ENCODE data around the gene TMED10.
A peak's percentile ranks its signal among the peaks of the same experiment; 100 is the strongest.

Gene TMED10

GRCh38 chr14:75176142-75176820 is at the start of gene TMED10:
Gene TMED10, minus strand, starts transcription at chr14:75176612. Its CDS starts 33 bp downstream, at chr14:75176579.
- peak; percentile 80 to 85 for DNase-seq (ENCODE audit: low read depth in 1 of 2, low spot score in 1 of 2)

DNA sequence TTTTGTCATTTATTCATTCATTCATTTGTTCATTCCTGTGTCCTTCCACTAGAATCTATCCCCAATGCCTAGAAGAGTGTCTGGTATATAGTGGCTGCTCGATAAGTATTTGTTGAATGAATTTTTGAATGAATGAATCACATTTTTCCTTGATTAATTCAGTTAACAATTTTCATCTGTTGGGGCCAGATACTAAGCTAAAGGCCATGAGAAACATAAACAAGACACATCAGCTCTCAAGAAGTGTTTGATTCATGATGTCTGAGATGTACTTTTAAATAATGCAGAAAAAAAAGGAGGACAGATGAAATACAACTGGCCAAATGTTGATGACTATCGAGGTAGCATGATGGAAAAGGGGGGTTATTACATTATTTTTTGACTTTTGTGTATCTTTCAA is 48.1 kb upstream of the TMED10 start:
- no peak for DNase-seq (ENCODE audit: low read depth in 1 of 2, low spot score in 1 of 2)

DNA sequence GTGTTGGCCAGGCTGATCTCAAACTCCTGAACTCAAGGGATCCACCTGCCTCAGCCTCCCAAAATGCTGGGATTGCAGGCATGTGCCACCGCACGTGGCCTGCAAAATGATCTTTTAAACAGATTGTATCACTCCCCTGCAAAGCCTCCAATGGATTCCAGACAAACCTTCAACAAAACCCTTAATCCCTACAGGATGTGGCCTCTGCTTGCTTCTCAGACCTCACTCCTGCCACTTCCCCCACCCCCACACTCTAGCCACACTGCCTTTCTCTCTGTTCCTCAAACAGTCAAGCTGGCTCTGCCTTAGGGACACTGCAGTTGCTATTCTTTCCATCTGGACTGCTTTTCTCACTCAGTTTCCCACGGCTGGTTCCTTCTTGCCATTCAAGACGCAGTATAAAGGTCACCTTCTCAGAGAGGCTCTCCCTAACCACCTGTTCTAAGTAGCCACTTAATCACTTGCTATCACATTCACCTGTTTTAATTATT is 47.3 kb upstream of the TMED10 start:
- DNase-seq (ENCODE audit: low read depth in 1 of 2, low spot score in 1 of 2) = no peak

GRCh38 chr14:75222208-75222701 is 45.8 kb upstream of the TMED10 start:
- no peak for DNase-seq (ENCODE audit: low read depth in 1 of 2, low spot score in 1 of 2)

- DNase-seq (ENCODE audit: low read depth in 1 of 2, low spot score in 1 of 2) = no peak
Observed at GRCh38 chr14:75221797-75222196, 45.4 kb upstream of the TMED10 start.

DNA sequence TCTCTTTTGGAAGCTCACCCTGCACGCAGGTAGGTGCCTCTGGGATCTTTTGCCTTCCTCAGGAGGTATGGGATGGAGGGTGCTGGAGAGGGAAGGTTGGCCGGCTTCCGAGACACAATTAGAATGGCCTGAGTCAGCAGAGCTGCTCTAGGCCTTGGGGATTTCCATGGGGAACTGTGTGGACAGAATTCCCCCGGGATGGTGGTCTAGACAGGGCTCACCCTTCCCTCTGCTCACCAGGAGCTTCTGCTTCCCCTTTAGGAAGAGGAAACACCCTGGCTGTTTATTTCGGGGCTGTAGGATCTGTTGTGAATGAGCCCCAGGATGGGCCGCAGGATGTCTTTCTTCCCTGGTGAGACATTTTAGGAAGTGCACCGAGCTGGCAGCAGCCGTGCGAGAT is 43.7 kb upstream of the TMED10 start:
- no peak for DNase-seq (ENCODE audit: low read depth in 1 of 2, low spot score in 1 of 2)

DNA sequence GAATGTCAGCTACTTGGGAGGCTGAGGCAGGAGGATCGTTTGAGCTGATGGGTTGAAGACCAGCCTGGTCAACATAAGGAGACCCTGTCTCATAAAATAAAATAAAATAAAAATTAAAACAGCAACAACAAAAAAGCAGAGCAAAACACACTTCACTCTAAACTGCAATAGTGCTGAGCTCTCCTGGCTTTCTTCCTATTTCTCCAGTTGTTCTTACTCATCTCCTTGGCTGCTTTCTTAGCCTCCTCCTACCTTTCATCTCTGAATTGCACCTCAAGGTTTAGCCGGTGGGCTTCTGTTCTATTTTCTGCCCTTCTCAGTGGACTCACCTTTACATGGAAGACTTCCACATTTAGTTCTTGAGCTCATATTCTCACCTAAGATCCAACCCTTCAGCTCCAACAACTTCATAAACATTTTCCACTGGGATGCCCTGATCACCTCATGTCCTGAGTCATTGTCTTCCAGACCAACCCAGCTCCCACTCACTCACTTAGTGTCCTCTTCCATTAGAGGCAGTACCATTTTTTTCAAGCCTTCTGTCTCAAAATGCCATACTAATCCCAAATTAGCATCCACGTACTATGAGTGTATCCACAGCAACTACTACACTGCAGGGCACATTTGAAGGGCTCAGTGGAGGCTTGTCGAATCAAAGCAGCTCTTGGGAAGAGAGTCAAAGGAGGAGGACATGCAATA is 41.2 kb upstream of the TMED10 start:
- no peak for DNase-seq (ENCODE audit: low read depth in 1 of 2, low spot score in 1 of 2)

DNA sequence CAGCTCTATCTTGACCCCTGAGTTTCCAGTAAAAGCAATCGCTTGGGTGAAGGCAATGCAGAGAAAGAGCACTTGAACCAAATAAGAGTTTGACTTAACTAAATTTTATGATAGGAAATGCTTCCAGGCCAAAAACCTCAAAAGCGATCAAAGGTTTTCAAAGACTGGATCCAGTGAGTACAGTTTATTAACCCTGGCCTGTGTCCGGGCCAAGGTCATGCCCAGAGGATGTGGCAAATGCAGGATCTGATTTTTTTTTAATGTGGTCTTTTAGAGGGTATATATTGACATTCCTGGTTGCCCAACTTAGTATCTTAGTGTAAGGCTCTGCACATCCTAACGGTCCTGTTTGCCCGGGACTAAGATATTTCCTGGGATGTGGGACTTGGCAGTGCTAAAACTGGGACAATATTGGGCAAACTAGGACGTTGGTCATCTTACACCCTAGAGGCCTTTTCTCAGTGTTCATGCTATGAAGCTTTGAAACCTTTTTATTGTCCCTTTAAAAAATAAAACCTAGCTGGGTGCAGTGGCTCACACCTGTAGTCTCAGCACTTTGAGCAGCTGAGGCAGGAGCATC is 40.1 kb upstream of the TMED10 start:
- no peak for DNase-seq (ENCODE audit: low read depth in 1 of 2, low spot score in 1 of 2)

DNA sequence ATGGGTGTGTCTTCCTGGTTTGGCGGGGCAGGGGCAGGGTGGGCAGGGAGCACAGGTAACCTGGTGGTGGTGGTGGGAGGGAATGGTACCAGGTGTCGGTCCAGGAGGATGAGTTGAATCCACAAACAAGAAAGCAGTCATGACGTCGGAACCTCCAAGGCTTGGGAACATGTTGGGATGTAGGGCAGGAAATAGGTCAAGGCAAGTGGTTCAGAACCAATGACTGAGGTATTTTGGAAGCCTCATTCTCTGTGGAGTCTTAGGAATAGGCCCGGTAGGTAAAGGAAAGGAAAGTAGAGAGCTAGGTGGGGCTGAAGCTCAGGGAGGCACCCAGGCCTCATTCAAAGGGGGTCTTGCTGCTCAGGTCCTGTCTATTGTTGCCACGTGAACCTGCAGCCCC is 39.1 kb upstream of the TMED10 start:
- no peak for DNase-seq (ENCODE audit: low read depth in 1 of 2, low spot score in 1 of 2)

GRCh38 chr14:75214558-75214957 is 38.1 kb upstream of the TMED10 start:
- DNase-seq (ENCODE audit: low read depth in 1 of 2, low spot score in 1 of 2) = no peak

DNA sequence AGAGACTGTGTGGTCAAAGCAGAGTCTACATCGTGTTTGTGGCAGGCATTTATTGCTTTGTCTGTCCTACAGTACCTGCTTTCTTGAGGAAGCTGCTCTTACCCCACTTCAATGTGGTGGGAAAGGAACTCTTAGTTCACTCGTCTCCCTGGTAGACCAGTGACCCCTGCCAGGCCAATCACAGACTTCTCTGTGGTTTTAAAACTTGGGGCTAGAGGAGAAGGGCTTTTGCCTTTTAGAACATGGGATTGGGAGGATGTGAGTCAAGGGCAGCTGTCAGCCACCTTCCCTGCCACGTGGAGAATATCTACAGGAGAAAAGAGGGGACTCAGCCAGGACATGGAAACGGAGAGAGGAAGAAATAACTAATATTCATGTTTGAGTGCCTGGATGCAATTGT is 36.8 kb upstream of the TMED10 start:
- no peak for DNase-seq (ENCODE audit: low read depth in 1 of 2, low spot score in 1 of 2)

DNA sequence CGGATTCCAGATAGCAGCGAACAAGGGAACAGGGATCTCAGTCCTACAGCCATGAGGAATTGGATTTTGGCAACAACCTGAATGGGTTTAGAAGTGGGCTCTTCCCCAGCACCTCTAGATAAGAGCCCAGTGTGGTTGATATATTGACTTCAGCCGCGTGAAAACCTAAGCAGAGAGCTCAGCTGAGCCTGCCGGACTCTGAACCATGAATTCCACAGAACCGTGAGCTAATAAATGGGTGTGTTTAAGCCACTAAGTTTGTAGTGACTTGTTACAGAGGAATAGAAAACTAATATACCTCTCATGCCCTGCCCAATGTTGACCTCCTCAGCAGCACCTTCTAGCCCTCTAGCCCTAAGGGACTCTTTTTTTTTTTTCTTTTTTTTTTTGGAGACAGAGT is 32.4 kb upstream of the TMED10 start:
- DNase-seq (ENCODE audit: low read depth in 1 of 2, low spot score in 1 of 2) = no peak

DNA sequence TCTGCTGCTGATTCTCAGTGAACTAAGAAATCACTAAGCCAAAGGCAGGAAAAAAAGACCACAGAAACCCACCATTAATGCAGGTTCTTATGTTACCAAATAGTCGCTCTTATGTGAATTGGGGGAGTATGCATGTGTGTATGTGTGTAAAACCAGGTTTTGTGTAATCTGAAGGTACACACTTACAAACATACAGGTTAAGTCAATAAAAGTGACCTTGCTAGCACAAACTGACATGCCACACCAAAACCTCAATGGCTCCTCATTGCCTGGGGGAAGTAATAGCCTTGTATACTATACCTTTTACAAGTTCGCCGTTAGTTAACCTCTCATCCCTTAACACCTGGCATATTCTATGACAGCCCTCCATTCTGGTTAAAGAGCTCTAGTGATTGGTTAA is 29.8 kb upstream of the TMED10 start:
- no peak for DNase-seq (ENCODE audit: low read depth in 1 of 2, low spot score in 1 of 2)

DNA sequence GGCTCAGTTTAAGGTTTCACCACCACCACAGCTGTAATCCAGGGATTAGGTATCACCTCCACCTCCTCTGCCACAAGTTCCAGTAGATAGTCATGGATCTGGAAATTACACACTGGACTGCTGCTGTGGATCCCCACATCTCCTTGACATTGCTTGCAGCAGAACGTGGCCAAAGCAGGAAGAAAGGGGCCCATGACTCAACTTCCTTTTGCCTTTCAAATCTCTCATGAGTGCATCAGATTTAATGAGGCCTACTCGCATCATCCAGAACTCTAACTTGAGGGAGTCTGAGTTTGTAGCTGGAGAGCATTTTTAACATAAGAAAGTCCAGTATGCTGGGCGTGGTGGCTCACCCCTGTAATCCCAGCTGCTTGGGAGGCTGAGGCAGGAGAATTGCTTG is 29.2 kb upstream of the TMED10 start:
- no peak for DNase-seq (ENCODE audit: low read depth in 1 of 2, low spot score in 1 of 2)

- DNase-seq (ENCODE audit: low read depth in 1 of 2, low spot score in 1 of 2) = no peak
Observed at GRCh38 chr14:75204116-75204515, 27.7 kb upstream of the TMED10 start.

DNA sequence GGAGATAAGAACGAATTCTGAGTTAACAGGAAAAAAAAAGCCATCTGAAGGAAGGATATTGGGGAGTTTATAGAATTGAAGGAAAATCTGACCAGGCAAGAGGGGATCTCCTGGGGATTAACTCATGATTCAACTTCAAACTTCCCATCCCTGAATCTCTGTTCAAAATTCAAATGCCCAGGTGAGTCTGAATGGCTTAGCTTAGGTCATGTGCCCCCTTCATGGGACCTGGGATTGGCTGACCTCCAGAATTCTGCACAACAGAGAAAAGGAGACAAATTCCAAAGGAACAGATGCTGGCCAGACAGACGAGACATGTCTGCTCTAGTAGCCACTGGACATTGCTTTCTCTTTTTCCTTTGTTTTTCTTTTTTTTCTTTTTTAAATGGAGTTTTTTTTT is 26.2 kb upstream of the TMED10 start:
- no peak for DNase-seq (ENCODE audit: low read depth in 1 of 2, low spot score in 1 of 2)

- no peak for DNase-seq (ENCODE audit: low read depth in 1 of 2, low spot score in 1 of 2)
Observed at GRCh38 chr14:75201087-75201486, 24.7 kb upstream of the TMED10 start.

GRCh38 chr14:75200451-75200850 is 24.0 kb upstream of the TMED10 start:
- no peak for DNase-seq (ENCODE audit: low read depth in 1 of 2, low spot score in 1 of 2)

DNA sequence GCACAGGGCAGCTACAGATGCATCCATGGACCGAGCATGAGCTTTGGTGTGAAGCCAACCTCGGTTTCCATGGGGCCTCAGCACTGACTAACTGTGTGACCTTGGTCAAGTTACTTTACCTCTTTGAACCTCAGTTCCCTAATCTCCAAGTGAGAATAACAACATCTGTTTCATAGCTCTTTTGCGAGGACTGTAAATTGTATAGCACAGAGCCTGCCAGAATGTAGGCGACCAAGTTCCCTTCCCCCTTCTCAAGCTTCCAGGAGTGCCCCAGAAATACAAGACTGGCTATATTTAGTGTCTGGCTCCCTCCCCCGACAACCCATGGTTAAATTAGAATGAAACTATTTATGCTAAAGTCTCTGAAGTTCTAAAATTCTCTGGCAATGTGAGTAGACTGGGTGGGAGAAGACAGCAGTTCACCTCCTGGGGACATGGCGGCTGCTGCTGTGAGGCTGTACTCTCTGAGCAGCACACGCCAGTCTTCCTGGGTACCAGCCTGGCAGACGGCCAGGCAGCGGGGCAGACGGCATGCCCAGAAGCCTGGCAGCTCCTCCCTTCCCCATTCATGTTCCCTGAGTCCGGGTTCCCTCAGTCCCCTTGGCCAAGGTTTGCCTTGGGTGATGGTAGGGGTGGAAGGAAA is 22.0 kb upstream of the TMED10 start:
- DNase-seq (ENCODE audit: low read depth in 1 of 2, low spot score in 1 of 2) = no peak

- DNase-seq (ENCODE audit: low read depth in 1 of 2, low spot score in 1 of 2) = no peak
Observed at GRCh38 chr14:75197338-75197737, 20.9 kb upstream of the TMED10 start.

DNA sequence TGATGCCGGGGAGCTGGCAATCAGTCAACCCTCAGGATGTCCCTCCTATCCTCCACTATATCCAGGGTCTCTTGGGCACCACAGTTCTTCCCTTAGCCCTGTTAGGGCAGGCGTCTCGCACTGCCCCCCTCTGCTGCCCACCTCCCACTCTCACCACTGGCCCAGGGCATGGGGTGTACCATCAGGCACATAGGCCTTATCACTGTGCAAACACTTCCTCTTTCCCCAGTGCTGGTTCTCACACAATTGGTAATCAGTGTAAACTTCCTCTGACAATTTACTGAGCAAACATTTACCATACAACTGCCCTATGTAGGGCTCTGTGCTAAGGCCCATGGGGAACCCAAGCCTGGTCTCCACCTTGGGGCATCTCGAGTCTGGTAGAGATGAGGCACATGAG is 20.1 kb upstream of the TMED10 start:
- DNase-seq (ENCODE audit: low read depth in 1 of 2, low spot score in 1 of 2) = no peak

- no peak for DNase-seq (ENCODE audit: low read depth in 1 of 2, low spot score in 1 of 2)
Observed at GRCh38 chr14:75196064-75196463, 19.7 kb upstream of the TMED10 start.

All from activated T-helper 1 cell treated with anti-CD3 and anti-CD28 coated beads, Interleukin-2, amount 50 U/mL, for 16 hours (primary cell).